Esophagus muscularis mucosa (tissue), 4 donors: ENCODE data around the gene CCDC40. TPM values are rescaled to one million over a fixed set of nuclear protein-coding genes. Genes with fewer than 3 reads are reported as not detected.

Experiments used
- DNase-seq: peaks from one replicate; pipeline ENCODE4 v3.0.0-alpha.2; 2017; ENCODE audit errors: extremely low spot score
- H3K27ac ChIP-seq, 4 donors: fragments of 200-600 bp; sonication (generic); replicated peaks in 1 of 4; 1 replicate in 3 of 4; 2 replicates in 1 of 4; pipeline ENCODE4 v1.5.1; 2016 to 2019; ENCODE audit warnings: mild to moderate bottlenecking in 1 of 4
- H3K27me3 ChIP-seq, 4 donors: fragments of 200-600 bp; sonication (generic); one replicate each; pipeline versions ENCODE4 v1.5.1 to v1.6.0; 2016 to 2019
- H3K36me3 ChIP-seq, 4 donors: fragments of 200-600 bp; sonication (generic); one replicate each; pipeline ENCODE4 v1.5.1; 2016 to 2019
- H3K4me1 ChIP-seq, 4 donors: fragments of 200-600 bp; sonication (generic); one replicate each; pipeline ENCODE4 v1.5.1; 2016 to 2019
- H3K4me3 ChIP-seq, 4 donors: fragments of 200-600 bp; sonication (generic); 1 replicate in 2 of 4; 2 replicates in 2 of 4; pipeline ENCODE4 v1.5.1; 2016 to 2019; ENCODE audit warnings: mild to moderate bottlenecking in 4 of 4, moderate library complexity in 1 of 4
- H3K9me3 ChIP-seq, 4 donors: fragments of 200-600 bp; sonication (generic); 1 replicate in 3 of 4; 2 replicates in 1 of 4; pipeline ENCODE4 v1.5.1; 2016 to 2019
- EP300 ChIP-seq: sonication (generic); formaldehyde crosslinking; IDR thresholded peaks from one replicate; pipeline ENCODE4 v1.6.1; 2017; ENCODE audit warnings: antibody characterized with exemption
- POLR2A ChIP-seq: fragments of 450-650 bp; IDR thresholded peaks from one replicate; pipeline ENCODE4 v1.6.1; 2017; ENCODE audit warnings: antibody characterized with exemption, moderate library complexity, mild to moderate bottlenecking, low read depth
- POLR2AphosphoS5 ChIP-seq, 2 donors: sonication (generic); formaldehyde crosslinking; IDR thresholded peaks; one replicate each; pipeline ENCODE4 v1.6.1; 2017; ENCODE audit warnings: antibody characterized with exemption in 2 of 2
- WGBS: methylation state at CpG from one replicate; pipeline ENCODE4 v1.1.5; 2018; 5-methylcytosine and 5-hydroxymethylcytosine counted together
- intact Hi-C: fragments of 100-400 bp; cut with DNase I; formaldehyde crosslinking; loops from one replicate; pipeline ENCODE4 v1.15.1; 2023
- total RNA-seq, 4 donors: library from RNA; depleted of rRNA; stranded (reverse); fragments of >200 nt; gene quantifications; one replicate each; pipeline versions ENCODE4 v1.1.0 to v1.2.1, GENCODE V29; 2016
- TF ChIP-seq, protein P1 (sequence below), 3 experiments: fragments of 200-600 bp in 2 of 3; fragments of 450-650 bp in 1 of 3; sonication (generic) in 2 of 3; IDR thresholded peaks; one replicate each; pipeline ENCODE4 v1.5.1; 2017 to 2019; ENCODE audit warnings: antibody characterized with exemption in 3 of 3, mild to moderate bottlenecking in 2 of 3, moderate library complexity in 1 of 3

The CCDC40 gene
- total RNA-seq, 4 donors from 2014 or later: 4.9 to 9.5 (median 7.8) TPM

GRCh38 chr17:80027043-80027435 lies 9.4 kb upstream of the CCDC40 start:
- no peaks in the 10 kb centered on the region for H3K36me3 ChIP-seq
- intact Hi-C loops: no loop called here
- H3K4me1 ChIP-seq: peaks cover 16 to 67% (median 65%) of the 10 kb centered on the region in 4 donors

DNA sequence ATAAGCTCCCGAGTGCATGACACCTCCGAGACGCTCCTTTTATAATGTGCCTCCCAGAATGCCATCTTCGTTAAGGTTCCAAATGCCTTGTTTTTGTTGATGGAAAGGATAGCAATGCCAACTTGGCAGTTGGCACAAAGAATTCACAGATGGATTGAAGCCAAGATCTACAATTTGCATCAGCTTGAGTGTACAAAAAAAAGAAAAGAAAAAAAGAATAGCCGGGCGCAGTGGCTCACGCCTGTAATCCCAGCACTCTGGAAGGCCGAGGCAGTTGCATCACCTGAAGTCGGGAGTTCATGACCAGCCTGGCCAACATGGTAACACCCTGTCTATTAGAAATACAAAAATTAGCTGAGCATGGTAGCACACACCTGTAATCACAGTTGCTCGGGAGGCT lies 8.4 kb upstream of the CCDC40 start:
- intact Hi-C loops: no loop called here
- WGBS: 85% methylated on average over 10 of the region's 10 CpGs
- DNase-seq: no peak
- TF ChIP-seq, protein P1, sequence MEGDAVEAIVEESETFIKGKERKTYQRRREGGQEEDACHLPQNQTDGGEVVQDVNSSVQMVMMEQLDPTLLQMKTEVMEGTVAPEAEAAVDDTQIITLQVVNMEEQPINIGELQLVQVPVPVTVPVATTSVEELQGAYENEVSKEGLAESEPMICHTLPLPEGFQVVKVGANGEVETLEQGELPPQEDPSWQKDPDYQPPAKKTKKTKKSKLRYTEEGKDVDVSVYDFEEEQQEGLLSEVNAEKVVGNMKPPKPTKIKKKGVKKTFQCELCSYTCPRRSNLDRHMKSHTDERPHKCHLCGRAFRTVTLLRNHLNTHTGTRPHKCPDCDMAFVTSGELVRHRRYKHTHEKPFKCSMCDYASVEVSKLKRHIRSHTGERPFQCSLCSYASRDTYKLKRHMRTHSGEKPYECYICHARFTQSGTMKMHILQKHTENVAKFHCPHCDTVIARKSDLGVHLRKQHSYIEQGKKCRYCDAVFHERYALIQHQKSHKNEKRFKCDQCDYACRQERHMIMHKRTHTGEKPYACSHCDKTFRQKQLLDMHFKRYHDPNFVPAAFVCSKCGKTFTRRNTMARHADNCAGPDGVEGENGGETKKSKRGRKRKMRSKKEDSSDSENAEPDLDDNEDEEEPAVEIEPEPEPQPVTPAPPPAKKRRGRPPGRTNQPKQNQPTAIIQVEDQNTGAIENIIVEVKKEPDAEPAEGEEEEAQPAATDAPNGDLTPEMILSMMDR (IDR thresholded peaks at IDR 0.05): no peak
- TF ChIP-seq EP300: no peak
- TF ChIP-seq POLR2A: no peak
- TF ChIP-seq POLR2AphosphoS5 (IDR thresholded peaks at IDR 0.05): no peak
- H3K4me1 ChIP-seq: peaks cover 16 to 69% (median 65%) of the 10 kb centered on the region in 4 donors
- H3K9me3 ChIP-seq: no peaks in the 10 kb centered on the region
- H3K27ac ChIP-seq: peak overlapping the region; percentile 12 to 67 (median 57)
- no peak overlapping the region for H3K4me3 ChIP-seq
- H3K27me3 ChIP-seq: no peaks in the 10 kb centered on the region
- H3K36me3 ChIP-seq: no peaks in the 10 kb centered on the region

More at GRCh38 chr17:80027043-80027435, 9.4 kb upstream of the CCDC40 start:
- 98% methylated on average over 8 of the region's 8 CpGs for WGBS
- no peaks in the 10 kb centered on the region for H3K27me3 ChIP-seq
- H3K27ac ChIP-seq: no peak overlapping the region
- no peak for DNase-seq
- H3K4me3 ChIP-seq: no peak overlapping the region
- TF ChIP-seq, protein P1 (IDR thresholded peaks at IDR 0.05): no peak
- no peak for TF ChIP-seq POLR2A
- TF ChIP-seq POLR2AphosphoS5 (IDR thresholded peaks at IDR 0.05): no peak
- TF ChIP-seq EP300: no peak
- H3K9me3 ChIP-seq: no peaks in the 10 kb centered on the region

DNA sequence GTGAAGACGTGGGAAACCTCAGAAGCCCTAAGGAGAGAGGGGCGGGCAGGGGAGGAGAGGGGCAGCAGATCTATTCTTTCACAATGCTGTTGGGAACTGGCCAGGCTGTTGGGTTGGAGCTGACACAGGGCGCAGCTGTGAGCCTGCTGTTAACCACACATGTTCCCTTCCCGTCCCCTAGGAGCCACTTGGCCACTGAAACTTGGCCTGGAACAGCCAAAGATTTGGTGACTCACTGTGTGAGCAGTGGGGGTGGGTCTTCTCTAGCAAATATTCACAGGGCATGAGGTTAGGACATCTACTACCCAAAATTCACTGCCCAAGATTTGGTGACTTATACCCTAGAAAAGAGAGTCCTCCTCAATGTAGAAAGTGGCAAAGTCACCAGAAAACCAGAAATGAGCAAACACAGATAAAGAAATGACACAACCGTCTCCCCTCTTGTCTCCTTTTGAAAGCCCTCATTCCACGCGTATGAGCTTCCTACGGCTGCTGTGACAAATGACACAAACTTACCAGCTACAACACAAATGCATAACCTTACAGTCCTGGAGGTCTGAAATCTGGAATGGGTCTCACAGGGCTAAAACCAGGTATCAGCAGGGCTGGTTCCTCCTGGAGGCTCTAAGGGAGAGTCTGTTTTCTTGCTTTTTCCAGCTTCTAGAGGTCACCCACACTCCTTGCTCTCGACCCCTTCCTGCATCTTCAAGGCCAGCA lies 7.0 kb upstream of the CCDC40 start:
- Histone ChIP-seq H3K27me3 (no peaks in the 10 kb centered on the region), H3K36me3 (no peaks in the 10 kb centered on the region), H3K4me3 (peak overlapping the region in 1 of 4 donors; percentile 27), H3K4me1 (peaks cover 18 to 72% (median 60%) of the 10 kb centered on the region in 4 donors), H3K27ac (peak overlapping the region; percentile 51 to 81 (median 59)), H3K9me3 (no peaks in the 10 kb centered on the region)
- TF ChIP-seq POLR2AphosphoS5 (IDR thresholded peaks at IDR 0.05): peak; percentile 38 to 62
- TF ChIP-seq, protein P1 (IDR thresholded peaks at IDR 0.05): no peak
- peak; percentile 95 for DNase-seq
- intact Hi-C loops: no loop called here
- 67% methylated on average over 9 of the region's 9 CpGs for WGBS

DNA sequence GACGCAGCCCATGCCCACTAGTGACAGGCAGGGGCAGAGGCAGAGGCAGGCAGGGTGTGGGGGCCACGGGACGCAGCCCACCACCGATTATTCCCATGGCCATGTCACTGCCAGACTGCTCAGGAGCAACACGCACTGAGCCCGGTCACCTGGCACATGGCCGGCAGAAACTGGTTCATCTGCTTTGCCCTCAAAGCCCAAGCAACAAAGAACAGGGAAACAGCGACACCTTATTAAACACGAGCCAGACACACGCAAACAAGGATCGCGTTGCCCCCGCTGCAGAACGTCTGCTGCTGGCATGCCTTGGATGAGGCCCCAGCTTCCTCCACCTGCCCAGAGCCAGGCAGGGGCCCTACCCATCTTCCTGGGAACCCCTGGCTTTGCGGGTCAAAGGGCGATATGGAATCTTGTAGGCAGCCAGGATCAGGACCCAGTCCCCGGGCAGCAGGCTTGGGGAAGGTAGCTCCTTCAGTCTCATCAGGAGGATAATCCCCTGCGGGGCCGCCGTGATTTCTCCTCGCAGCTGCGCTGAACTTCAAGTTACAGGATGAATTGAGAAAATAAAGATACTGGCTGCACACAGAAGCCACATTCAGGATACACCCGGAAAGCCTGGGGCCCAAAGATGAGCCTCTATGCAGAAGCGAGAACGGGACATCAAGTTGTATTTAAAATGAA lies 5.6 kb upstream of the CCDC40 start:
- Histone ChIP-seq H3K36me3 (no peaks in the 10 kb centered on the region), H3K4me3 (no peak overlapping the region), H3K27me3 (no peaks in the 10 kb centered on the region), H3K4me1 (peaks cover 22 to 70% (median 56%) of the 10 kb centered on the region in 4 donors), H3K27ac (peak overlapping the region in 1 of 4 donors; percentile 81), H3K9me3 (no peaks in the 10 kb centered on the region)
- intact Hi-C loops: no loop called here
- 96% methylated on average over 22 of the region's 25 CpGs for WGBS
- no peak for DNase-seq
- TF ChIP-seq, protein P1 (IDR thresholded peaks at IDR 0.05): no peak
- TF ChIP-seq POLR2A (no peak), POLR2AphosphoS5 (IDR thresholded peaks at IDR 0.05) (no peak)
